ENCODE results near the gene NSMCE4A. TPM values are rescaled to one million over a fixed set of nuclear protein-coding genes. Genes with fewer than 3 reads are reported as not detected.

The NSMCE4A gene
- polyA plus RNA-seq, 1 donor (not counting 4 experiments of a cell fraction or from before 2014, with no cell fraction given): 52.0 TPM

DNA sequence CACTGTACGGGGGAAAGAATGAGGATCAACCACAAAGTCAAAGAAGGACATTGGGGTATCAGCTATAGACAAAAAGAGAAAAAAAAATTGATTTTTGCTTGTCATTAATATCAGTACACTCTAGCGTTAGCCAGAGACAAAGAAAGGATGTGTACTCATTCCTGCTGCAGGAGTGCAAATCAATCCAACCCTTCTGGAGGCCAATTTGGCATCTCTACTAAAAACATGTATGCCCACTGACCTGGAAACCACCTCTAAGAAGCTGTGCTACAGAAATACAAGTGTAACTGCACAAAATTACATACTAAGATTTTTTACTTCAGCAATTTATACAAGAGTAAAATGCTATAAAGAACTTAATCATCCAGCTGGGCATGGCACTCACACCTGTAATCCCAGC is 13.6 kb downstream of the NSMCE4A start:
- dilution Hi-C loops (cut with MboI; ENCODE audit: extremely low pct_ligation_motif_present, low sequenced_read_pairs): no loop called here
- no peak for FAIRE-seq
- Histone ChIP-seq H3K27me3 (ENCODE audit: control insufficient read depth, extremely low read depth, insufficient read depth, low read length) (no peaks in the 10 kb centered on the region), H3K36me3 (ENCODE audit: control insufficient read depth in 2 of 2, extremely low read depth in 1 of 2, insufficient read depth in 2 of 2, low read length in 2 of 2) (peaks cover 4 to 8% of the 10 kb centered on the region in 2 experiments), H4K20me1 (ENCODE audit: control insufficient read depth, extremely low read depth, insufficient read depth, low read length) (no peaks in the 10 kb centered on the region), H2AFZ (ENCODE audit: control insufficient read depth, low read length) (no peak overlapping the region), H3K9me3 (ENCODE audit: control insufficient read depth, low read depth, low read length) (no peaks in the 10 kb centered on the region), H3K27ac (ENCODE audit: control insufficient read depth, insufficient read depth, low read length) (no peak overlapping the region), H3K4me1 (ENCODE audit: control insufficient read depth, extremely low read depth, insufficient read depth, low read length) (peaks cover 8% of the 10 kb centered on the region), H3K4me3 (ENCODE audit: control insufficient read depth in 2 of 3, extremely low read depth in 1 of 3, insufficient read depth in 2 of 3, low read depth in 1 of 3, low read length in 3 of 3) (no peak overlapping the region), H3K9me1 (ENCODE audit: control insufficient read depth, extremely low read depth, insufficient read depth, low read length) (no peaks in the 10 kb centered on the region), H3K9ac (ENCODE audit: control insufficient read depth, extremely low read depth, insufficient read depth, low read length) (no peak overlapping the region), H3K4me2 (ENCODE audit: control insufficient read depth, extremely low read depth, insufficient read depth, low read depth, low read length) (no peak overlapping the region), H3K79me2 (ENCODE audit: control insufficient read depth, insufficient read depth, low read length) (no peaks in the 10 kb centered on the region)
- no peak for DNase-seq (ENCODE audit: low read depth, low spot score)
- TF ChIP-seq EZH2 (IDR thresholded peaks at IDR 0.05; ENCODE audit: low read length) (no peak), CTCF (optimal IDR thresholded peaks at IDR 0.05 in 1 of 3, IDR thresholded peaks at IDR 0.05 in 1 of 3, conservative IDR thresholded peaks at IDR 0.05 in 1 of 3; ENCODE audit: extremely low read depth in 1 of 3, insufficient read depth in 2 of 3, low read length in 3 of 3) (no peak)

GRCh38 chr10:121959671-121960070 is 15.3 kb downstream of the NSMCE4A start:
- H3K27ac ChIP-seq (ENCODE audit: control insufficient read depth, insufficient read depth, low read length): no peak overlapping the region
- H2AFZ ChIP-seq (ENCODE audit: control insufficient read depth, low read length): no peak overlapping the region
- H3K9me3 ChIP-seq (ENCODE audit: control insufficient read depth, low read depth, low read length): no peaks in the 10 kb centered on the region
- no peak overlapping the region for H3K4me3 ChIP-seq (ENCODE audit: control insufficient read depth in 2 of 3, extremely low read depth in 1 of 3, insufficient read depth in 2 of 3, low read depth in 1 of 3, low read length in 3 of 3)
- no peak overlapping the region for H3K9ac ChIP-seq (ENCODE audit: control insufficient read depth, extremely low read depth, insufficient read depth, low read length)
- peaks cover 4 to 6% of the 10 kb centered on the region in 2 experiments for H3K36me3 ChIP-seq (ENCODE audit: control insufficient read depth in 2 of 2, extremely low read depth in 1 of 2, insufficient read depth in 2 of 2, low read length in 2 of 2)
- TF ChIP-seq CTCF (optimal IDR thresholded peaks at IDR 0.05 in 1 of 3, IDR thresholded peaks at IDR 0.05 in 1 of 3, conservative IDR thresholded peaks at IDR 0.05 in 1 of 3; ENCODE audit: extremely low read depth in 1 of 3, insufficient read depth in 2 of 3, low read length in 3 of 3) (no peak), EZH2 (IDR thresholded peaks at IDR 0.05; ENCODE audit: low read length) (no peak)
- no peak overlapping the region for H3K4me2 ChIP-seq (ENCODE audit: control insufficient read depth, extremely low read depth, insufficient read depth, low read depth, low read length)
- H3K4me1 ChIP-seq (ENCODE audit: control insufficient read depth, extremely low read depth, insufficient read depth, low read length): peaks cover 10% of the 10 kb centered on the region
- H3K9me1 ChIP-seq (ENCODE audit: control insufficient read depth, extremely low read depth, insufficient read depth, low read length): no peaks in the 10 kb centered on the region
- no peaks in the 10 kb centered on the region for H4K20me1 ChIP-seq (ENCODE audit: control insufficient read depth, extremely low read depth, insufficient read depth, low read length)
- FAIRE-seq (no peak), DNase-seq (ENCODE audit: low read depth, low spot score) (no peak)
- dilution Hi-C loops (cut with MboI; ENCODE audit: extremely low pct_ligation_motif_present, low sequenced_read_pairs): no loop called here
- H3K79me2 ChIP-seq (ENCODE audit: control insufficient read depth, insufficient read depth, low read length): no peaks in the 10 kb centered on the region
- no peaks in the 10 kb centered on the region for H3K27me3 ChIP-seq (ENCODE audit: control insufficient read depth, extremely low read depth, insufficient read depth, low read length)
